HG02798 (cell line): ENCODE results near the gene CATSPERZ.

ENCODE experiments used
- ATAC-seq: cut with Tn5 transposase; IDR thresholded peaks from one replicate; pipeline ENCODE4 v1.9.1; 2021; ENCODE audit warnings: mild to moderate bottlenecking; ENCODE audit not compliant: unreplicated experiment, poor library complexity

The CATSPERZ gene

GRCh38 chr11:64284048-64284961 lies 15.9 kb upstream of the CATSPERZ start, which contains the start of gene BAD:
Gene BAD (minus strand): TSS chr11:64284665. CDS start chr11:64284368, 297 bp downstream.
- peak; percentile 73 for ATAC-seq

DNA sequence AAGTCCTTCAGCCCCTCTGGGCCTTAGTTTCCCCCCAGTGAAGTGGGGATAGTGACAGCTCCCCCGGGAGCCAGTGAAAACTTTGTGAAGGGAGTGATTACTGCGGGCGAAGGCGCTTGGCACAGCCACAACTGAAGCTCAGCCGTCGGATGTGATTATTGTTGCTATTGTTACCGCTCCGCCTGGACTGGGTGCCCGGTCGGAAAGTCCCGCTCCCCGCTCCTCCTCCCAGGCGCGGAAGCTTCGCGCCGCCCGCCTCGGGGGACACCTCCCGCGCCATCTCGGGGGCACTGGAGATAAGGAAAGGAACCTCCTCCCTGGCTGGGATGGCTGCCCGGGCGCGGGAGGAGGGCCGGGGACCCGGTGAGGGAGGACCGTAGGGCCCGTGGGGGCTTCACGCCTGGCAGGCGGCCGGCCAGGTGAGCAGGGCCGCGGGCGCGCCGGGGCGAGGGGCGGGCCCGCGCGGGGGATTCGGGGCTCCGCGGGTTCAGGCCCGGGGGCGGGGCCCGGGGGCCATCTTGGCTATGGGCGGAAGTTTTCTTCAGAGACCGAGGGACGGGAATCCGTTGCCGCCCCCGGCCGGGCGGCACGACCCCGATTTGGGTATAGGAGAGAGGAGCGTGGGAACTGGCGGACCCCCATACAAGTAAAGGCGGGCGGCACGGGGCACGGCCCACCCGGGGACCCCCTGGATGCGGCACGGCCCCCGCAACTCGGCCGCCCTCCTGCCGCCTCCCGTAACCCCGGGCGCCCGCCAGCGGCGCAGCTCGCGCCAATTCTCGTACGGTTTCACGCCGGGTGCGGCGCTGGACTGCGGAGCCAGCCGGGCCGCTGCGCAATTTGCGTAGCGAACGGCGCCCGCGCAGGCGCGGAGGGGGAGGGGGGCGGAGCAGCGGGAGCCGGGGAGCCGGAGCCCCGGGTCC lies 14.9 kb upstream of the CATSPERZ start, which contains the start of gene GPR137:
GPR137 (plus strand) TSS at position 887 of the 923 bp plus-strand sequence. CDS start 677 bp downstream, outside the sequence.
- ATAC-seq = peak; percentile 71

DNA sequence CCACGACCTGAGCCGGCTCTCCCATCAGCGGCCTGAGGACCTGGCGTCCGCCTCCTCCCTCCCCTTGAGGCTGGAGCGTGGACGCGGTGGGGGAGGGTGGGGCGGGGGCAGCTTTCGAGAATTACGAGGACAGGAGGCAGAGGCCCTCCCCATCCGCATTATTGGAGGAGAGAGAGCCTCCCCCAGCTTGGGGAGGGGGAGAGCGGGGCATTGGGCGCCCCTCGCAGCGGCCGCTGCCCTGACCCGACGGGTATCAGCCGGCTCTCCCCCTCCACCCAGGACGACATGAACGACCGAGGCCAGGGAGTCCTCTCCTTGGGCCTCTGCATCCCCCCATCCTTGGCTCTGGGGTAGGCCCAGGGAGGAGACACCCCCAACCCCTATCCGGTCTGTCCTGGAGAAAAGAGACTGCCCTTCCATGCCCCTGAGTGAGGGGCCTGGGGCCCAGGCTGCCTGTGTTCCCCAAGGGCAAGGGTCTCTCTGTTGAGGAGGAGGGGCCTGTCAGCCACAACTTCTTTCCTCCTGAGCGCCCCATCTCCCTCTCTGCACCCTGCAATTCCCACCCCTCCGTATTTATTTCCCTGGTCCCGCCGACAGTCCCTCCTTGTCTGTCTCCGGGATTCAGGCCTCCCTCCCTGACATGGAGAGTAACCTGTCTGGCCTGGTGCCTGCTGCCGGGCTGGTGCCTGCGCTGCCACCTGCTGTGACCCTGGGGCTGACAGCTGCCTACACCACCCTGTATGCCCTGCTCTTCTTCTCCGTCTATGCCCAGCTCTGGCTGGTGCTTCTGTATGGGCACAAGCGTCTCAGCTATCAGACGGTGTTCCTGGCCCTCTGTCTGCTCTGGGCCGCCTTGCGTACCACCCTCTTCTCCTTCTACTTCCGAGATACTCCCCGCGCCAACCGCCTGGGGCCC lies 14.0 kb upstream of the CATSPERZ start:
- ATAC-seq = no peak

GRCh38 chr11:64286801-64287159 lies 13.4 kb upstream of the CATSPERZ start:
- ATAC-seq = no peak

DNA sequence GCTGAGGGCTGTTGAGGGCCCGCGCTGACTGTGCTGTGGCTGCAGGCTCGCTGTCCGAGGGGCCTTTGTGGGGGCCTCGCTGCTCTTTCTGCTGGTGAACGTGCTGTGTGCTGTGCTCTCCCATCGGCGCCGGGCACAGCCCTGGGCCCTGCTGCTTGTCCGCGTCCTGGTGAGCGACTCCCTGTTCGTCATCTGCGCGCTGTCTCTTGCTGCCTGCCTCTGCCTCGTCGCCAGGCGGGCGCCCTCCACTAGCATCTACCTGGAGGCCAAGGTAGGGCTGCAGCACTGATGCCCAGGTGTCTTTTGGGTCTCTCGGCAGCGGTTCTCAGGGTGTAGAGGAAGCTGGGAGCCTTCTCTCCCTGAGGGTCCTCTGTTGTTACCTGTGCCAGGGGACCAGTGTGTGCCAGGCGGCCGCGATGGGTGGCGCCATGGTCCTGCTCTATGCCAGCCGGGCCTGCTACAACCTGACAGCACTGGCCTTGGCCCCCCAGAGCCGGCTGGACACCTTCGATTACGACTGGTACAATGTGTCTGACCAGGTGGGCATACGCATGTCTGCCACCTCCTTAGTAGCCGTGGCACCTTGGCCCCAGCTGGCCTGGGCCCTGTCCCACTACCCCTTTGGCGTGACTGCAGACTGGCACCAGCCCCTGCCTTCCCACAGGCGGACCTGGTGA lies 12.3 kb upstream of the CATSPERZ start:
- ATAC-seq = no peak

DNA sequence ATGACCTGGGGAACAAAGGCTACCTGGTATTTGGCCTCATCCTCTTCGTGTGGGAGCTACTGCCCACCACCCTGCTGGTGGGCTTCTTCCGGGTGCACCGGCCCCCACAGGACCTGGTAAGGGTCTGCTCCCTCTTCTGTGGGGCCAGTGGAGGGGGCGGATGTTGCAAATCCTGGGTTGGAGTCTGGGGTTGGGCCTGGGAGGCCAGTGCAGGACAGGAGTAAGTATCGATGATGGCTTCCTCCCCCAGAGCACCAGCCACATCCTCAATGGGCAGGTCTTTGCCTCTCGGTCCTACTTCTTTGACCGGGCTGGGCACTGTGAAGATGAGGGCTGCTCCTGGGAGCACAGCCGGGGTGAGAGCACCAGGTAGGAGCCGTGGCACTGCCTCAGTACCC lies 11.8 kb upstream of the CATSPERZ start:
- no peak for ATAC-seq

GRCh38 chr11:64289002-64289564 lies 11.1 kb upstream of the CATSPERZ start:
- no peak for ATAC-seq

GRCh38 chr11:64290352-64291261 lies 9.6 kb upstream of the CATSPERZ start:
- no peak for ATAC-seq

- ATAC-seq = no peak
Observed at GRCh38 chr11:64291262-64291751, 8.9 kb upstream of the CATSPERZ start, which contains the start of gene KCNK4. Gene KCNK4 (plus strand): TSS chr11:64291302. CDS start chr11:64293019, 1,717 bp downstream.

DNA sequence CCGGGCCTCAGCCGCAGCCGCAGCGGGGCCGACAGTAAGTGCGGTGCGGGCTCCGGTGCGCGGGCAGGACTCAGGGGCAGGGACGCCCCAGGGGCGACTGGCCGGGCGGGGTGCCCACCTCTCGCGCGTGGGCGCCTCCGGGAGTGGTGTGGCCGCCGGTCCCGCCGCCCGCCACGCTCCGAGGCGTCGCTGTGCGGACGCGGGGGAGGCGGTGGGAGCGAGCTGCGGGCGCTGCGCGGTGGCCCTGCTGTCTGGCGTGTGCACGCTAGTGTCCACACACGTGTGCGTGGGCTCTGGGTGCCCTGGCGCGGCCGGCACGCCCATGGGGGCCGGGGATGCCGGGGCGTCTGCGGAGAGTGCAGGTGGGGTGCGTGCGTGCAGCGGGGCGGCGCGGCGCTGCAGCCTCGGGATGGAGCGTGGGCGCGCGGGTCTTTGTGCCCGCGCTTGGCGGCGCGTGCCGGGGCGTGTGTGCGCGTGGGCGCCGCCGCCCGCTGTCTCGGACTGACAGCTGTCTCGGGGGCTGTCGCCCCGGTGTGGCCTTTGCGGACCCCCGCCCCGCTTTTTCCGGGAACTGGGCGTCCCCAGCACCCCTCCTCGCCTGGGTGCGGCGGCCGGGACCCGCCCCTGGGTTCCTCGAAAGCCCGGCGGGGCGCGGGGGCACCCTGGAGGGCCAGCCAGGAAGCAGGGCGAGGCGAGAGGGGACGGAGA lies 8.3 kb upstream of the CATSPERZ start:
- ATAC-seq = no peak

DNA sequence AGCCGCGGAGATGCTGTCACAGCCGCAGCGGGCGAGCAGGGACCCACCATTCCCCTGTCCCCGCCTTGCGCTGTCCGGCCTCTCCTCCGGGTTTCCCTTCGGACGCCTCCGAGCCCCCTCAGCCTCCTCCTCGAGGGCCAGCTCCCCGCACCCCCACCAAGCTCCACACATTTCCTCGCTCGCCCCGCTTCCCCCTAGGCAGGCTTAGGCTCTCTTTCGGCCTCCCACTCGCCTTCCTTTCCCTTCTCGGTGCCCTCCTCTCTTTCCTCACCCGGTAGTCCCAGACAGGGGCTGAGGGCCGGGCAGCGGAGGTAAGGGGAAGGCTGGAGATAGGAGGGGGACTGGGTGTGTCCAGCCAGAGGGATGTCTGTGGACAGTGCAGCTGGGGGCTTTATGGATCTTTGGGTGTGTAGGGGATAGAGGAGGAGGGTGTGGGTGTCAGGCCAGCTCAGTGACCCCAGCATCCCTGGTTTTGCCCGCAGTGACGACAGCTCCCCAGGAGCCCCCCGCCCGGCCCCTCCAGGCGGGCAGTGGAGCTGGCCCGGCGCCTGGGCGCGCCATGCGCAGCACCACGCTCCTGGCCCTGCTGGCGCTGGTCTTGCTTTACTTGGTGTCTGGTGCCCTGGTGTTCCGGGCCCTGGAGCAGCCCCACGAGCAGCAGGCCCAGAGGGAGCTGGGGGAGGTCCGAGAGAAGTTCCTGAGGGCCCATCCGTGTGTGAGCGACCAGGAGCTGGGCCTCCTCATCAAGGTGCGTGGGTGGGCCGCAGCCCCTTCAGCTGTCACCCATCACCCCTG lies 7.5 kb upstream of the CATSPERZ start:
- no peak for ATAC-seq

DNA sequence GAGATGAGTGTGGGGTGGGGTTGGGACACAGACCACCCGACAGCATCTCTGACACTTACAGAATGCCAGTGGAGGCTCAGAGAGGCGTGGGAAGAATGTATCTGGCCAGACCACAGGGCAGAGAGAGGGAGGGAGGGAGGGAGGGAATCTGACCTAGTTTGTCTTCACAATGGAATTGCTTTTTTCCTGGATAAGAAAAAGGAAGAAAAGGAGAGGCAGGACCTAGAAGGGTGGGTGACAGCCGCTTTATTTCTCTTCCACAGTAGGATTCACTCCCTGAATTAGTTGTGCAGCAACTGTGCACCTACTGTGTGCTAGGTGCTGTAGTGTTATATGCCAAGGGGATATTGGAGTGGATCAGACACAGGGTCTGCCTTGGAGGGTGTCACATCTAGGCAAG lies 5.4 kb upstream of the CATSPERZ start:
- no peak for ATAC-seq

GRCh38 chr11:64295760-64296159 lies 4.4 kb upstream of the CATSPERZ start:
- ATAC-seq = no peak

DNA sequence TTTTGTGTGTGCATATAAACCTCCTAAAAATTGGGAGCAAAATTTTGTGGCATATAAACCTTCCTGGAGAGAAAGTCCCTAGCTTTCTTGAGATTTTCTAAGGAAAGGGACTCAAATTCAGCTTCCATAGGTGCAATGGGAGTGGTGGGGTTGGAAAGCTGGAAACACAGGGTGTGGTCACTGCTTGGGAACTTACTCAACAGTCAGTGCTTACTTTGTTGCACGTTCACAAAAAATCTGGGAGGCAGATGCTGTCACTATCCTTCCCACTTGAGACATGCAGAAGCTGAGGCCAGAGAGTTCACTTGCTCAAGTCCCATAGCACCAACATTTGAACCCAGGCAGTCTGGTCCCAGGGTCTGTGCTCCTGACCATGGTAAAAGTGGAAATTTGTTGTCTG lies 3.9 kb upstream of the CATSPERZ start:
- no peak for ATAC-seq

DNA sequence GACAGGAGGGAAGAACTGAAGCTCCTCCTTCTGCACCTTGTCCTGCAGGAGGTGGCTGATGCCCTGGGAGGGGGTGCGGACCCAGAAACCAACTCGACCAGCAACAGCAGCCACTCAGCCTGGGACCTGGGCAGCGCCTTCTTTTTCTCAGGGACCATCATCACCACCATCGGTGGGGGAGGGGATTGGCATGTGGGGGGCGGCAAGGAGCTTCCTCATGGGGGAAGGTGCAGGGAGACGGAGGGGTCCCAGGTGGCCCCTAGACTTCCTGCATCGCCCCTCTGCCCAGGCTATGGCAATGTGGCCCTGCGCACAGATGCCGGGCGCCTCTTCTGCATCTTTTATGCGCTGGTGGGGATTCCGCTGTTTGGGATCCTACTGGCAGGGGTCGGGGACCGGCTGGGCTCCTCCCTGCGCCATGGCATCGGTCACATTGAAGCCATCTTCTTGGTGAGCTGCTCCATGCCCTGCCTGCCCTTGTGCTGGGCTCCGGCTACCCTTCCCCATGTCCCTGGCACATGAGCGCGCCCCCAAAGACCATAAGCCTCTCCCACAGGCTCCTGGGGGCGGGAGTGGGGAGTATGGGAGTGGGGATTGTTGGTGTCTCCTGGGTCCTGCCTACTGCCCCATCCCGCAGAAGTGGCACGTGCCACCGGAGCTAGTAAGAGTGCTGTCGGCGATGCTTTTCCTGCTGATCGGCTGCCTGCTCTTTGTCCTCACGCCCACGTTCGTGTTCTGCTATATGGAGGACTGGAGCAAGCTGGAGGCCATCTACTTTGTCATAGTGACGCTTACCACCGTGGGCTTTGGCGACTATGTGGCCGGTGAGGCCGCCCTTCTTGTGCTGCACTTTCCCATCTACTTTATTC lies 3.1 kb upstream of the CATSPERZ start:
- ATAC-seq = no peak
